ENCODE measurements around the gene SH3BP5L.
"Not testable (repeated sequence)": the region's sequence is repeated elsewhere in the genome, so short reads cannot be mapped to it uniquely, and the experiment has no call there.

SH3BP5L gene

GRCh38 chr1:248812736-248813425, 12.8 kb downstream of the SH3BP5L start:
- peaks cover 30% of the 10 kb centered on the region for H3K36me3 ChIP-seq (ENCODE audit: control insufficient read depth, low read depth, low read length)
- H3K27me3 ChIP-seq (ENCODE audit: control insufficient read depth, insufficient read depth, low read length): no peaks in the 10 kb centered on the region
- H3K4me3 ChIP-seq (ENCODE audit: low read length): no peak overlapping the region
- no peak overlapping the region for H3K9ac ChIP-seq (ENCODE audit: low read length)
- H3K27ac ChIP-seq (ENCODE audit: low read length): no peak overlapping the region
- no peaks in the 10 kb centered on the region for H3K4me1 ChIP-seq (ENCODE audit: control insufficient read depth, low read depth, low read length)
- no peaks in the 10 kb centered on the region for H3K9me3 ChIP-seq (ENCODE audit: control insufficient read depth, low read depth, low read length)

GRCh38 chr1:248811514-248812490, 13.9 kb downstream of the SH3BP5L start:
- Histone ChIP-seq H3K27me3 (ENCODE audit: control insufficient read depth, insufficient read depth, low read length) (no peaks in the 10 kb centered on the region), H3K4me1 (ENCODE audit: control insufficient read depth, low read depth, low read length) (no peaks in the 10 kb centered on the region), H3K27ac (ENCODE audit: low read length) (no peak overlapping the region), H3K9me3 (ENCODE audit: control insufficient read depth, low read depth, low read length) (no peaks in the 10 kb centered on the region), H3K36me3 (ENCODE audit: control insufficient read depth, low read depth, low read length) (peaks cover 30% of the 10 kb centered on the region), H3K4me3 (ENCODE audit: low read length) (no peak overlapping the region), H3K9ac (ENCODE audit: low read length) (no peak overlapping the region)

- no peaks in the 10 kb centered on the region for H3K9me3 ChIP-seq (ENCODE audit: control insufficient read depth, low read depth, low read length)
Observed at GRCh38 chr1:248810727-248811513, 14.8 kb downstream of the SH3BP5L start.

GRCh38 chr1:248810000-248810726, 15.6 kb downstream of the SH3BP5L start:
- H3K9me3 ChIP-seq (ENCODE audit: control insufficient read depth, low read depth, low read length): no peaks in the 10 kb centered on the region
- peaks cover 21% of the 10 kb centered on the region for H3K36me3 ChIP-seq (ENCODE audit: control insufficient read depth, low read depth, low read length)
- no peak overlapping the region for H3K9ac ChIP-seq (ENCODE audit: low read length)
- H3K4me3 ChIP-seq (ENCODE audit: low read length): no peak overlapping the region
- H3K27me3 ChIP-seq (ENCODE audit: control insufficient read depth, insufficient read depth, low read length): no peaks in the 10 kb centered on the region
- no peak overlapping the region for H3K27ac ChIP-seq (ENCODE audit: low read length)
- no peaks in the 10 kb centered on the region for H3K4me1 ChIP-seq (ENCODE audit: control insufficient read depth, low read depth, low read length)

More at GRCh38 chr1:248810727-248811513, 14.8 kb downstream of the SH3BP5L start:
- Histone ChIP-seq H3K4me1 (ENCODE audit: control insufficient read depth, low read depth, low read length) (no peaks in the 10 kb centered on the region), H3K9ac (ENCODE audit: low read length) (no peak overlapping the region), H3K27ac (ENCODE audit: low read length) (no peak overlapping the region), H3K36me3 (ENCODE audit: control insufficient read depth, low read depth, low read length) (peaks cover 24% of the 10 kb centered on the region), H3K27me3 (ENCODE audit: control insufficient read depth, insufficient read depth, low read length) (no peaks in the 10 kb centered on the region), H3K4me3 (ENCODE audit: low read length) (no peak overlapping the region)

- Histone ChIP-seq H3K9me3 (ENCODE audit: control insufficient read depth, low read depth, low read length) (peaks cover 4% of the 10 kb centered on the region), H3K9ac (ENCODE audit: low read length) (no peak overlapping the region), H3K27ac (ENCODE audit: low read length) (no peak overlapping the region), H3K4me1 (ENCODE audit: control insufficient read depth, low read depth, low read length) (no peaks in the 10 kb centered on the region), H3K36me3 (ENCODE audit: control insufficient read depth, low read depth, low read length) (peaks cover 11% of the 10 kb centered on the region), H3K27me3 (ENCODE audit: control insufficient read depth, insufficient read depth, low read length) (no peaks in the 10 kb centered on the region), H3K4me3 (ENCODE audit: low read length) (no peak overlapping the region)
Observed at GRCh38 chr1:248808876-248809275, 16.8 kb downstream of the SH3BP5L start.

GRCh38 chr1:248807067-248807737, 18.5 kb downstream of the SH3BP5L start:
- Histone ChIP-seq H3K9ac (ENCODE audit: low read length) (no peak overlapping the region), H3K4me1 (ENCODE audit: control insufficient read depth, low read depth, low read length) (no peaks in the 10 kb centered on the region)

GRCh38 chr1:248805876-248806275, 19.8 kb downstream of the SH3BP5L start:
- Histone ChIP-seq H3K27ac (ENCODE audit: low read length) (no peak overlapping the region), H3K9ac (ENCODE audit: low read length) (no peak overlapping the region), H3K4me3 (ENCODE audit: low read length) (no peak overlapping the region), H3K36me3 (ENCODE audit: control insufficient read depth, low read depth, low read length) (no peaks in the 10 kb centered on the region), H3K4me1 (ENCODE audit: control insufficient read depth, low read depth, low read length) (no peaks in the 10 kb centered on the region), H3K9me3 (ENCODE audit: control insufficient read depth, low read depth, low read length) (peaks cover 8% of the 10 kb centered on the region), H3K27me3 (ENCODE audit: control insufficient read depth, insufficient read depth, low read length) (no peaks in the 10 kb centered on the region)

More at GRCh38 chr1:248807067-248807737, 18.5 kb downstream of the SH3BP5L start:
- Histone ChIP-seq H3K4me3 (ENCODE audit: low read length) (no peak overlapping the region), H3K36me3 (ENCODE audit: control insufficient read depth, low read depth, low read length) (peaks cover 6% of the 10 kb centered on the region), H3K27ac (ENCODE audit: low read length) (no peak overlapping the region), H3K9me3 (ENCODE audit: control insufficient read depth, low read depth, low read length) (peaks cover 4% of the 10 kb centered on the region), H3K27me3 (ENCODE audit: control insufficient read depth, insufficient read depth, low read length) (no peaks in the 10 kb centered on the region)

- H3K4me3 ChIP-seq (ENCODE audit: low read length): no peak overlapping the region
- no peak overlapping the region for H3K9ac ChIP-seq (ENCODE audit: low read length)
- peaks cover 16% of the 10 kb centered on the region for H3K9me3 ChIP-seq (ENCODE audit: control insufficient read depth, low read depth, low read length)
- H3K27me3 ChIP-seq (ENCODE audit: control insufficient read depth, insufficient read depth, low read length): no peaks in the 10 kb centered on the region
- no peaks in the 10 kb centered on the region for H3K36me3 ChIP-seq (ENCODE audit: control insufficient read depth, low read depth, low read length)
- no peaks in the 10 kb centered on the region for H3K4me1 ChIP-seq (ENCODE audit: control insufficient read depth, low read depth, low read length)
- no peak overlapping the region for H3K27ac ChIP-seq (ENCODE audit: low read length)
Observed at GRCh38 chr1:248804771-248805681, 20.7 kb downstream of the SH3BP5L start.

GRCh38 chr1:248803501-248803900, 22.2 kb downstream of the SH3BP5L start:
- H3K9me3 ChIP-seq (ENCODE audit: control insufficient read depth, low read depth, low read length): peaks cover 25% of the 10 kb centered on the region
- not testable (repeated sequence) for H3K27ac ChIP-seq (ENCODE audit: low read length); H3K4me3 ChIP-seq (ENCODE audit: low read length); H3K4me1 ChIP-seq (ENCODE audit: control insufficient read depth, low read depth, low read length); H3K27me3 ChIP-seq (ENCODE audit: control insufficient read depth, insufficient read depth, low read length); H3K9ac ChIP-seq (ENCODE audit: low read length); H3K36me3 ChIP-seq (ENCODE audit: control insufficient read depth, low read depth, low read length)

GRCh38 chr1:248802454-248802853, 23.3 kb downstream of the SH3BP5L start:
- peaks cover 33% of the 10 kb centered on the region for H3K9me3 ChIP-seq (ENCODE audit: control insufficient read depth, low read depth, low read length)
- no peak overlapping the region for H3K27ac ChIP-seq (ENCODE audit: low read length)
- no peaks in the 10 kb centered on the region for H3K4me1 ChIP-seq (ENCODE audit: control insufficient read depth, low read depth, low read length)
- no peak overlapping the region for H3K9ac ChIP-seq (ENCODE audit: low read length)
- no peaks in the 10 kb centered on the region for H3K36me3 ChIP-seq (ENCODE audit: control insufficient read depth, low read depth, low read length)
- H3K27me3 ChIP-seq (ENCODE audit: control insufficient read depth, insufficient read depth, low read length): no peaks in the 10 kb centered on the region
- H3K4me3 ChIP-seq (ENCODE audit: low read length): no peak overlapping the region

Measured in iPS-18a (cell line).